Loucy (cell line): ENCODE data around the gene IGSF10.

ENCODE experiments used
- EZH2phosphoT487 ChIP-seq: fragments of 200-600 bp; IDR thresholded peaks from 2 replicates; pipeline ENCODE4 v1.6.1; 2018; ENCODE audit warnings: antibody characterized with exemption, mild to moderate bottlenecking, moderate library complexity, borderline replicate concordance
- TF ChIP-seq, protein P1 (sequence below): fragments of 200-600 bp; sonication (generic); conservative IDR thresholded peaks from 2 replicates; pipeline ENCODE4 v1.5.1; 2014; ENCODE audit warnings: mild to moderate bottlenecking, antibody characterized with exemption, low read length

DNA sequence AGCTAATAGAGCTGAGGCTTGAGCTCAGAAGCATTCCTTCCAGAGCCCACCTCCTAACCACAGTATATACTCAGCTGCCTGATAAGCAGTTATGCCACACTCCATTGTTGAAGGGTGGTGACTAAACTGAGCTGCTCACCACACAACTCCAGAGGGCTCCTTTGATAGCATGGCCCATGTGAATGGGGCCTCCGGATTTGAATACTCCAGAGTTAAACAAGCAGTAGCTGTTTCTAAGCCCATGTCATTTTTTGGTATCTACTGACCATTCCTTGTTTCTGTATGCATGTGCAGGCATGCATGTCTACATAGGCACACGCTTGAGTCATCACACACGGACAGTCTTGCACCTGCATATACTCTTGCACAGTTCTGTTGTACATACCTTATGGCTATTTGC lies 28.9 kb downstream of the IGSF10 start:
- TF ChIP-seq, protein P1, sequence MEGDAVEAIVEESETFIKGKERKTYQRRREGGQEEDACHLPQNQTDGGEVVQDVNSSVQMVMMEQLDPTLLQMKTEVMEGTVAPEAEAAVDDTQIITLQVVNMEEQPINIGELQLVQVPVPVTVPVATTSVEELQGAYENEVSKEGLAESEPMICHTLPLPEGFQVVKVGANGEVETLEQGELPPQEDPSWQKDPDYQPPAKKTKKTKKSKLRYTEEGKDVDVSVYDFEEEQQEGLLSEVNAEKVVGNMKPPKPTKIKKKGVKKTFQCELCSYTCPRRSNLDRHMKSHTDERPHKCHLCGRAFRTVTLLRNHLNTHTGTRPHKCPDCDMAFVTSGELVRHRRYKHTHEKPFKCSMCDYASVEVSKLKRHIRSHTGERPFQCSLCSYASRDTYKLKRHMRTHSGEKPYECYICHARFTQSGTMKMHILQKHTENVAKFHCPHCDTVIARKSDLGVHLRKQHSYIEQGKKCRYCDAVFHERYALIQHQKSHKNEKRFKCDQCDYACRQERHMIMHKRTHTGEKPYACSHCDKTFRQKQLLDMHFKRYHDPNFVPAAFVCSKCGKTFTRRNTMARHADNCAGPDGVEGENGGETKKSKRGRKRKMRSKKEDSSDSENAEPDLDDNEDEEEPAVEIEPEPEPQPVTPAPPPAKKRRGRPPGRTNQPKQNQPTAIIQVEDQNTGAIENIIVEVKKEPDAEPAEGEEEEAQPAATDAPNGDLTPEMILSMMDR: no peak
- no peak for TF ChIP-seq EZH2phosphoT487
